Measurements from ENCODE around the gene NHERF2.
A peak's percentile ranks its signal among the peaks of the same experiment; 100 is the strongest.

The NHERF2 gene

GRCh38 chr16:1985466-1986150 lies 41.1 kb upstream of the NHERF2 start:
- no peak overlapping the region for H3K27ac Mint-ChIP-seq
- H3K36me3 Mint-ChIP-seq: peaks cover 23% of the 10 kb centered on the region
- no peaks in the 10 kb centered on the region for H3K9me3 Mint-ChIP-seq
- H3K4me1 Mint-ChIP-seq: peaks cover 41% of the 10 kb centered on the region
- H3K4me3 Mint-ChIP-seq: peak overlapping the region; percentile 74
- DNase-seq (ENCODE audit: low spot score in 2 of 2) (no peak), ATAC-seq (no peak)

GRCh38 chr16:1987198-1987597 lies 39.5 kb upstream of the NHERF2 start:
- Mint-ChIP-seq H3K27ac (peak overlapping the region; percentile 44), H3K4me3 (no peak overlapping the region)

GRCh38 chr16:1989209-1990100 lies 37.2 kb upstream of the NHERF2 start, which contains the start of gene SYNGR3:
Gene SYNGR3 (plus strand): TSS chr16:1989970. CDS start chr16:1990103, 133 bp downstream.
- DNase-seq (ENCODE audit: low spot score in 2 of 2) (no peak), ATAC-seq (no peak)
- Mint-ChIP-seq H3K36me3 (peaks cover 38% of the 10 kb centered on the region), H3K4me1 (peaks cover 47% of the 10 kb centered on the region), H3K4me3 (peak within 1 kb of the TSS; percentile 78), H3K9me3 (no peaks in the 10 kb centered on the region), H3K27ac (no peak within 1 kb of the TSS)

More at GRCh38 chr16:1987198-1987597, 39.5 kb upstream of the NHERF2 start:
- DNase-seq (ENCODE audit: low spot score in 2 of 2) (no peak), ATAC-seq (no peak)
- Mint-ChIP-seq H3K36me3 (peaks cover 32% of the 10 kb centered on the region), H3K9me3 (no peaks in the 10 kb centered on the region), H3K4me1 (peaks cover 42% of the 10 kb centered on the region)

DNA sequence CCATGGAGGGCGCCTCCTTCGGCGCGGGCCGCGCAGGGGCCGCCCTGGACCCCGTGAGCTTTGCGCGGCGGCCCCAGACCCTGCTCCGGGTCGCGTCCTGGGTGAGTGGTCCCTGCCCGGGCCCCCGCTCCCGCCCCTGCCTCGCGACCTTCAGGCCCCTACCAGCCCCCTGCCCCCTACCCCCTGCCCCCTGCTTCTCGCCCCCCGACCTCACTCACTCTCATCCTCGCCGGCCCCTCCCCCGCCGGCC lies 36.7 kb upstream of the NHERF2 start:
- H3K27ac Mint-ChIP-seq: no peak overlapping the region
- no peaks in the 10 kb centered on the region for H3K9me3 Mint-ChIP-seq
- no peak for ATAC-seq
- H3K4me3 Mint-ChIP-seq: peak overlapping the region; percentile 78
- no peak for DNase-seq (ENCODE audit: low spot score in 2 of 2)
- peaks cover 37% of the 10 kb centered on the region for H3K36me3 Mint-ChIP-seq
- peaks cover 41% of the 10 kb centered on the region for H3K4me1 Mint-ChIP-seq

DNA sequence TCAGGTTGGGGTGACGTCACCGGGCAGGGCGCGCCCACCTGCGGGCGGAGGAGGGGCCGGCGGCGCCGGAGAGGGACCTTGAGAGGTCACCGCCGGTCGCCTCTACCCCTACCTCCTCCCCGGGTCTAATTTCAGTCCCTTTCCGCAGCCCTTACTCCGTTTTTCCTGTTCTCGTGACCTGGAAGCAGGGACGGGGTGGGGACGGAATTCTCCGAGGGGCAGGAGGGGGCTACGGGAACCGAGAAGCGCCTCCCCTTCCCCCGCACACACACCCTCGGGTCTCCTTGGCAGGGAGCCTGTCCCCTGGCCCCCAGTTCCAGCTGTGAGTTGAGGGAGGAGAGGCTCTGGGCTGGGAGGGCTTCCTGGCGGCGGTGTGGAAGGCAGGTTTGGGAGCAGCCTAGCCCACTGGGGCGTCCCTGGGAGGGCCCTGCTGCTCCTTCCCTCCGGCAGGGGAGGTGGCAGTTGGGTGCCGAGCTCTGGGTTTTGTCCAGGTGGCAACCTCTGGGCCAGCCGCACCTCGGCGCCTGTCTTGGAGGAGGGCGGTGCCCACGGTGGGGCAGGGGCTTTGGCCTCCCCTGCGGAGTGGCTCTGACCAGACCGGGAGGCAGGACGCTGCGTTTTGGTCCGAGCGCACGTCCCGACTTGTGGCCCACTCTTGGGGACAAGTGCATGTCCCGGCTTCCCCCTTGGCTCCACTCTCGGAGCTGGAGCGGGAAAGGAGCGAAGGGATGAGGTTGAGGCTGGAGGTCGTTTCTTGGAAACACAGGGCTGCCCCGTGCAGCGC lies 36.2 kb upstream of the NHERF2 start:
- DNase-seq (ENCODE audit: low spot score in 2 of 2) (peak; percentile 46 to 79), ATAC-seq (peak; percentile 14)
- H3K27ac Mint-ChIP-seq: peak overlapping the region; percentile 76
- H3K9me3 Mint-ChIP-seq: no peaks in the 10 kb centered on the region
- peaks cover 39% of the 10 kb centered on the region for H3K4me1 Mint-ChIP-seq
- H3K4me3 Mint-ChIP-seq: peak overlapping the region; percentile 78
- peaks cover 36% of the 10 kb centered on the region for H3K36me3 Mint-ChIP-seq

DNA sequence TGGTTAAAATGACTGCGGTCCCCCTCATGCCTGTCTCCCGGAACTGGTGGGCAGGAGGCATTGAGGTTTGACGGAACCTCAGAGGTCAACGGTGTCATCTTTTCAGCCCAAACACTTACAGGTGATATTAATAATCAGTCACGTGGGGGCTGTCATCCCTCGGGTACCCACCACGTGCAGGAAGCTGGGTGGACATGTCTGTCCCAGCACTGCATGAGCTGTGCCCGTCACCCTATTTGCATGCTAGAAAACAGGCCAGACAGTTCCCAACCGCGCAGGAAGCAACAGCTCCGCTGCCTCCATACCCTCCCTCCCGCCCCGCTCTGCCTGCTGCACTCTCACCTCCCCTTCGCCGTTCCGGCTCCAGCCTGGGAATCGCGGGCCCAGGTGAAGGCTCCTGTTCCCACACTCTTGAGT lies 35.6 kb upstream of the NHERF2 start:
- Mint-ChIP-seq H3K36me3 (peaks cover 32% of the 10 kb centered on the region), H3K4me1 (peaks cover 40% of the 10 kb centered on the region), H3K27ac (peak overlapping the region; percentile 76), H3K9me3 (no peaks in the 10 kb centered on the region), H3K4me3 (peak overlapping the region; percentile 78)
- DNase-seq (ENCODE audit: low spot score in 2 of 2) (no peak), ATAC-seq (peak; percentile 62)

DNA sequence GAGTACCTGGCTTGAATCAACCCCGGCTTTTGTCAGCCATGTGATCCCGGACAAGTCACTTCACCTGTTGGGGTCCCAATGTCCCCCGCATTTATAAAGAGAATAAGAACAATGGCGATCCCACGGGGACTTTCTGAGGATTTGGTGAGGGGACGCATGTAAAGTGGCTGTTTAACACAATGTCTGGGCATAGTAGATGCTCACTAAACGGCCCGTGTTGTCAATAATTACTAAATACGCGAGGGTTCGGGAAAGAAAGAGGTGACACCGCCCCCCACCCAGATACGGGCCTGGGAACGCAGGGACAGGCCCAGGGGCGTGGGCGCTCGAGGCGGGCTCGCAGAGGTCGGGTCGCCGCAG lies 35.1 kb upstream of the NHERF2 start:
- peak overlapping the region; percentile 76 for H3K27ac Mint-ChIP-seq
- H3K4me3 Mint-ChIP-seq: peak overlapping the region; percentile 78
- H3K9me3 Mint-ChIP-seq: no peaks in the 10 kb centered on the region
- H3K4me1 Mint-ChIP-seq: peaks cover 39% of the 10 kb centered on the region
- peaks cover 28% of the 10 kb centered on the region for H3K36me3 Mint-ChIP-seq
- no peak for DNase-seq (ENCODE audit: low spot score in 2 of 2)
- no peak for ATAC-seq

DNA sequence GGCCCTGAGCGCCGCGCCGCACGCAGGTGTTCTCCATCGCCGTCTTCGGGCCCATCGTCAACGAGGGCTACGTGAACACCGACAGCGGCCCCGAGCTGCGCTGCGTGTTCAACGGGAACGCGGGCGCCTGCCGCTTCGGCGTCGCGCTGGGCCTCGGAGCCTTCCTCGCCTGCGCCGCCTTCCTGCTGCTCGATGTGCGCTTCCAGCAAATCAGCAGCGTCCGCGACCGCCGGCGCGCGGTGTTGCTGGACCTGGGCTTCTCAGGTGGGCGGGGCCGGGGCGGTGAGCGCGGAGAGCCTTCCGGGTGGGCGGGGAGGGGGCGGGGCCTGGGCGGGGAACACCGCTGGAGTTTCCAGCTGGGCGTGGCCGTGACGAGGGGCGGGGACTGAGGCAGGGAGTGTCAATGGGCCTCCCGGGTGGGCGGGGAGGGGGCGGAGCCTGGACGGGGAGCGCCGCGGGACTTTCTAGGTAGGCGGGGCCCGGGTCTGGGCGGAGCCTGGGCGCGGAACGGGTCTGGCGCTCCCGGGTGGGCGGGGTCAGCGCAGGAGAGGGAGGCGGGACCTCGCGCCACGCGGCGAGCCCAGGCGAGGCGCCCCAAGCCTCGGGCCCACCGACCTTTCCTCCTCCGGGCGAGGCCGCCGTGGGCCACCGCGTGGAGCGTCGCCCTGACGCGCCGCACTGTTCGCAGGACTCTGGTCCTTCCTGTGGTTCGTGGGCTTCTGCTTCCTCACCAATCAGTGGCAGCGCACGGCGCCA lies 34.6 kb upstream of the NHERF2 start:
- DNase-seq (ENCODE audit: low spot score in 2 of 2): peak; percentile 85 to 95
- H3K4me3 Mint-ChIP-seq: peak overlapping the region; percentile 78
- H3K36me3 Mint-ChIP-seq: peaks cover 23% of the 10 kb centered on the region
- peak overlapping the region; percentile 76 for H3K27ac Mint-ChIP-seq
- H3K9me3 Mint-ChIP-seq: no peaks in the 10 kb centered on the region
- peak; percentile 70 for ATAC-seq
- H3K4me1 Mint-ChIP-seq: peaks cover 34% of the 10 kb centered on the region

DNA sequence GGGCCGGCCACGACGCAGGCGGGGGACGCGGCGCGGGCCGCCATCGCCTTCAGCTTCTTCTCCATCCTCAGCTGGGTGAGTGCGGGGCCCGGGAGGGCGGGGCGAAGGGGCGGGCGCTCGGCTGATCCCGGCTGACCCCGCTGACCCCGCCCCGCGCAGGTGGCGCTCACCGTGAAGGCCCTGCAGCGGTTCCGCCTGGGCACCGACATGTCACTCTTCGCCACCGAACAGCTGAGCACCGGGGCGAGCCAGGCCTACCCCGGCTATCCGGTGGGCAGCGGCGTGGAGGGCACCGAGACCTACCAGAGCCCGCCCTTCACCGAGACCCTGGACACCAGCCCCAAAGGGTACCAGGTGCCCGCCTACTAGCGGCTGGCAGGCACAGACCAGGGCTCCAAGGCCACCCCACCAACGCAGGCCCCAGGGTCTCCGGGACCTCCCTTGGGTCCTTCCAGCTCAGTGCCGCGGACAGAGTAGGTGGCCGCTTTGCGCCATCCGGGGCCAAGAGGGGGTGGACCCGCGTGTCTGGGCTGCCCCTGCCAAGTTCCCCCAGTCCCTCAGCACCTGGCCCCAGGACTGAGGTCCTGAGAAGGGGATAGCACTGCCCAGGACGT lies 33.9 kb upstream of the NHERF2 start:
- H3K4me3 Mint-ChIP-seq: peak overlapping the region; percentile 78
- no peak for DNase-seq (ENCODE audit: low spot score in 2 of 2)
- peaks cover 28% of the 10 kb centered on the region for H3K36me3 Mint-ChIP-seq
- no peak for ATAC-seq
- no peaks in the 10 kb centered on the region for H3K9me3 Mint-ChIP-seq
- H3K4me1 Mint-ChIP-seq: peaks cover 34% of the 10 kb centered on the region
- peak overlapping the region; percentile 48 for H3K27ac Mint-ChIP-seq

GRCh38 chr16:1993731-1994131 lies 33.0 kb upstream of the NHERF2 start:
- H3K4me1 Mint-ChIP-seq: peaks cover 34% of the 10 kb centered on the region
- DNase-seq (ENCODE audit: low spot score in 2 of 2): peak in 1 of 2 donors; percentile 77
- H3K36me3 Mint-ChIP-seq: peaks cover 37% of the 10 kb centered on the region
- peak overlapping the region; percentile 48 for H3K27ac Mint-ChIP-seq
- H3K4me3 Mint-ChIP-seq: peak overlapping the region; percentile 22
- H3K9me3 Mint-ChIP-seq: no peaks in the 10 kb centered on the region
- peak; percentile 46 for ATAC-seq

DNA sequence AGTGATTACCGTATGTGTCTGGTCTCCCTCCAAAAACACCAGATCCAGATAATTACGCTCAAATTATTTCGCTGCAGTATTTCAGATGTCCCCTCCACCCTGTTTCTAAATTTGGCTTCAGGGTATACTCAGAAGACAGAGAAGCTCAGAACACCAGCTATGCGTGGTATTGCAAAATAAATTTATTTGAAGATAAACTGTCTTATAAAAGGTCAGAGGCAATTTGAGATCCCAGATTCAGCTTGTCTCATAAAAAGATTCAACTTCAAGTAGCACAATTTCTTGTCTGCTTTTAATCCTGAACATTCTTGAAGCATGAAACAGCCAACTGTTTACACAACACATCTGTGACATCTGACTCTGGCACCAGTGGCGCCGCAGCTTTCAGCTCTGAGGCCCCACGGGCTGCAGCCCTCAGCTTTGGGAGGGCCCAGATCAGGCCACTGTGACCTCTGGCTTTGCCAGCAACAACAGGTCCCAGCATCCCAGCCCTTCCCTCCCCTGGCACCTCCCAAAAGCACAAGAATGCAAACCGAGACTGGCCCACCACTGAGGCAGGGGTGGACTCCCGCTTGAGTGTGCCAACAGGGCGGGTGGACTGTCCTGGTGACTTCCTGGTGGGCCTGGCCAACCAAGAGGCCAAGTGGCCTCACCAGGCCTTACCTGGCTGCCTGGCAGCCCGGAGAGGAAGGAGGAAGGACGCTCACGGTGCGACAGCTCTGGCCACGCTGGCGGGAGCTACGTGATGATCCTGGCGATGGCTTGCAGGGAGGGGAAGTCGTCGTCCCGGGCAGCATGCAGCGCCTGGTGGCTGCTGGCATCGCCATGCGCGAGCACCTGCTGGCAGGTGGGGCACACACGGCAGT lies 29.0 kb upstream of the NHERF2 start:
- Mint-ChIP-seq H3K9me3 (no peaks in the 10 kb centered on the region), H3K4me1 (peaks cover 25% of the 10 kb centered on the region), H3K27ac (no peak overlapping the region), H3K36me3 (peaks cover 62% of the 10 kb centered on the region), H3K4me3 (no peak overlapping the region)
- DNase-seq (ENCODE audit: low spot score in 2 of 2) (no peak), ATAC-seq (no peak)

DNA sequence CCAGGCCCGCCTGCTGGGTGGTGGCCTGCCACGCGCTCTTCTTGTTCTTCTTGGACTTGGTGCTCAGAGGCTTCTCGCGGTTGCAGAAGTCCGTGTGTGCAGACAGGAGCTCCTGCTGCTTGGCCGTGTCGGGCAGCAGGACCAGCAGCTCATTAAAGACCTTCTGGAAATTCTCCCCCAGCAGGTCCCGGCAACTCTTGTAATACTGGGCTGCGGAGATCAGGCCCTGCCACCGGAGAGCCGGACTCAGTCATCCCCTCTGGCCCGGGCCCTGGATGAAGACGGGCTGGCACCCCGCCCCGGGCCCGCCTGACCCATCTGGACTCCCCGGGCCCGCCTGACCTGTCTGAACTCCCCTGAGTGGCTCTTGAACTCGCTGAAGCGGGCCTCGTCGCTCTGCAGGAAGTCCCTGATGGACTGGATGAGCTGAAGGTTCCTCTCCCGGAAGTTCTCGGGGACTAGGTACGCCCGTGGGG lies 28.3 kb upstream of the NHERF2 start:
- Mint-ChIP-seq H3K4me3 (no peak overlapping the region), H3K36me3 (peaks cover 67% of the 10 kb centered on the region), H3K4me1 (peaks cover 22% of the 10 kb centered on the region), H3K27ac (no peak overlapping the region), H3K9me3 (no peaks in the 10 kb centered on the region)
- ATAC-seq (no peak), DNase-seq (ENCODE audit: low spot score in 2 of 2) (no peak)

DNA sequence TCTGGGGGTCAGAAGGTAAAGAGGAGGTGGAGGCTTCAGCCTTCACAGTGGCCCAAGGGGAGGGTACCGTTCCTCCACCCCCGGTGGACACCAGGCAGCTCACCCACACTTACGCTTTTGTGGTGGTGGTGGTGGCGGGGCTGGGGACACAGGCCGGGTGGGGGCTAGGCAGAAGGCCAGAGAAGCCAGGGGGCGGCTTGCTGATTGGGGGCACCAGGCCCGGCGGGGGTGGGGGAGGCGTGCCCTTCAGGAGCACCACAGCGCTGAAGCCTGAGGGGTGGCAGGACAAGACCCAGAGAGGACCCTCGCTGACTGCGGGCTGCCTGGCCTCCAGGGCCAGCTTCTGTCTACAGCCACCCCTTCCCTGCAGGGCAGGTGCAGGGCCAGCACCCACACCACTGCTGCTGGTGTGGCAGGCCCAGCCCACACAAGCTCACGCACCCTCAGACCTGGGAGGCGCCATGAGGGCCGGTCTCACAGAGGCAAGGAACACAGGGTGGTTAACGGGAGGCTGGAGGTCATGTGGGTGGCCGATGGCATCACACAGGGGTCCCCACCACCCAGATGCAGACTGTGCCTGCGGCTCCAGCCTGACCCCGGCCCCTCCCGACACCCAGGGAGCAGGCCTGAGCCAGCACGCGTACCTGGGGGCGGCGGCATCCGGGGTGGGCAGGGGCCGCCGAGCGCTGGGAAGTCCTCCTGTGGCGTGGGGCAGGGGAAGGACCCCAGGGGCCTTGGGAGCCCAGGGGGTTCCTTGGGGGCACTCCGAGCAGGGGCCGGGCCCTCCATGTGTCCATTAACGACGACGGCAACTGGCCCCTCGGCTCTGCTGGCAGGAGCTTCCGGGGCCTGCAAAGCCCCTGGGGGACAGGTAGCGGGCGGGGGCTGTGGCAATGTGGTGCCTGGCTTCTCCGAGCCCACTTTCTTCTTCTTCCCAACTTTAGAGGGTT lies 27.6 kb upstream of the NHERF2 start:
- no peak for DNase-seq (ENCODE audit: low spot score in 2 of 2)
- H3K9me3 Mint-ChIP-seq: no peaks in the 10 kb centered on the region
- H3K36me3 Mint-ChIP-seq: peaks cover 65% of the 10 kb centered on the region
- H3K4me1 Mint-ChIP-seq: peaks cover 17% of the 10 kb centered on the region
- H3K27ac Mint-ChIP-seq: no peak overlapping the region
- no peak for ATAC-seq
- H3K4me3 Mint-ChIP-seq: no peak overlapping the region

Measured in stimulated activated effector memory CD8-positive, alpha-beta T cell treated with anti-CD3 and anti-CD28 coated beads, Interleukin-12 subunit alpha, Interleukin-12 subunit beta, amount 100 ng/mL, for 72 hours (primary cell).